ENCODE measurements around the gene KLK1.

Gene KLK1

DNA sequence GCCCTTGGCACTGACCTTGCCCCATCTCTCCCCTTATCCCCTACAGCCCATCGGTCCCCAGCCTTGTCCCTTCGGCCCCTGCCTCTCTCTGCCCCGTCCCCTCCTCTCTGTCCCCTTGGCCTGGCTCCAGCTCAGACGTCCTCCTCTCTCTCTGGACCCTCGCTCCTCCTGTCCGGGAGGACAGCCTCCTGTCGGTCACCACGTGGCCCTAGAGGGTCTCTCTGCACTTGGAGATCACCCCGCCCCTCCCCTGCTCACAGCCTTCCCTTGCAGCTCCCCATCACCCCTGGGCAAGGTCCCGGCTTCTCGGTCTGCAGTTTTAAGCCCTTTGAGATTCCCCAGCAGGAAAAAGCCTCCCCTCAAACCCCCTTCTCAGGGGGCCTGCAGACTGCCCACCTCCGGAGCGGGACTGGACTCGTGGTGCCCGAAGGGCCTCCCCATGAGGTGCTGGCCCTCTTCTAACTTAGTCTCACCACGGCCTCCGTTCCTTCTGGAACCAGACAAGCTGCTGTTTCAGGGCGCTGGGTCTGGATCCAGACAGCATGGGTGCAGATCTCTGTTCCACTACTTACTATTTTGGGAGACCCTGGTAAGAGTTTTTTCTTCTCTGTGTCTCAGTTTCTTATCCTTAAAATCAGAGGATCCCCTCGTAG lies 13.1 kb upstream of the KLK1 start:
- no peak for DNase-seq (ENCODE audit: low read depth, low spot score)

DNA sequence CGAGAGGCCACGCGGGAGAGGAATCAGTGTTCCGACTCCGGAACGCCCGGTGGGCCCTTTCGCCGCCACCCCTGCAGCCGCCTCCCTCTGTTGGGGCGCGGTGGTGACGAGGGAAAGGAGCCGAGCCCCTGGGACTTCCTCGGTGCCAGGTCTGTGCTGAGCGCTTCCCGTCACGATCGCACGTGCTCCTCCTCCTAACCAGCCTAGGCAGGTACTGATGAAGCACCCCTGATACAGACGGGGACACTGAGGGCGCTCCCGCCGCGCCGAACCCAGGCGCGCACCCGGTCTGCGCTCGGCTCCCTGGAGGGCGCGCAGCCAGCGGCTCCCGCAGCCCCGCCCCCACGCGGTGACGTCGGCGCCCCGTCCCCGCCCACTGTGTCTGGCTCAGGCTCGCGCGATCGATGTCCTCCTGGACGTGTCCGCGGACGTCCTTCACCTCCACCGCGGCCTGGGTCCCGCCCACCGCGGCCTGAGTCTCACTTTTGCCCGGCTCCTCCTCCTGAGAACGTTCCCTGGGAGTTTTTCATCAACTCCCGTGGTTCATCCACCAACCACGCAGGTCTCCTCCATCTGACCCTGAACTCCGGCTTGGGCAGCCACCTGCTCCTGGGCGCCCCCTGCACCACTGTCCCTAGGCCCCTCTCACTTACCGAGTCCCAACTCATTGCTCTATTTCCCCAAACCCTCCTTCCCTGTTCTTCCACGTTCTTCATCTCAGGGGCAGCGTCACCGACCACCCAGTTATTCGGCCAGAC lies 12.4 kb upstream of the KLK1 start:
- peak; percentile 65 for DNase-seq (ENCODE audit: low read depth, low spot score)

DNA sequence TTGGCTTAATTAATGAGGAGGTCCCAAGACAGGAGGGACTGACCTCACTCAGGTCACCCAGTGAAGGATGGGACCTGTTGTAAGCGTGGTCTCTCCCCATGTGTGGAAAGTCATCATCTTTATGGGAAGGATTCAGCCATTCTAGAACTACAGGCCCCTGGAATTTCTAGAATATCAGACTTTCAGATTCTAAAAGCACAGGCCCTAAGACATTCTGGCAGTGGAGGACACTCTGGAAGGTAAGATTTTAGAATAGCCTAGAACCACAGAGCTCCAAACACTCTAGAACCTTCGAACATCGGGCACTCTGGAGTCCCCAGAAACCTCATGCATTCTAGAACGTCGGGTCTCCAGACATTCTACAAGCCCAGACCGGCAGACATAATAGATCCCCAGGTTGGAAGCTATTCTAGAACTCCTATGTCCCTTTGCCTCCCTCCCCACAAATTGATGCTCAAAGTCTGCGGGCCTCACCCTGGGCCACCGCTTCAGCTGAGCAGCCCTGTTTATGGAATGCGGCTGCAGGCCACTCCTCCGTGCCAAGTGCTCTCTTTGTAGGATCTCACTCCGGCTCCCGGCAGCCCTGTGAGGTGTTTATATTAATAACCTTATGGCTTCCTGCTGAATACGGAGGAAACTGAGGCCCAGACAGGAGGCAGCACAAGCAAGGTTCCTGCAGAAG lies 11.7 kb upstream of the KLK1 start:
- peak; percentile 25 for DNase-seq (ENCODE audit: low read depth, low spot score)

DNA sequence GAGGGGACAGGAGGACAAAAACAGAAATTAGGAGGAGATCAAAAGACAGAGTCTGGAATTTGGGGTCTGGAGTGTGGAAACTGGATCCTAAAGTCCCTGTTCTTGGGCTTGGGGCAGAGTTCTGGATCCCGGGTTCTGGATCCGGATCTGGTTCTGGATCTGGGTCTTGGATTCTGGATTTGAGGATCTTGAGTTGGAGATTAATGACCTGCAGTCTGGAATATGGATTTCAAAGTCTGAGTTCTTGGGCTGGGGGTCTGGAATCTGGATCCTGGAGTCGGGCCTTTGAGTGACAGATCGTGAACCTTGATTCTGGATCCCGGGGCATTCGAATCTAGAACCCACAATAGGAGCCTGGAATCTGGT lies 10.2 kb upstream of the KLK1 start:
- no peak for DNase-seq (ENCODE audit: low read depth, low spot score)

DNA sequence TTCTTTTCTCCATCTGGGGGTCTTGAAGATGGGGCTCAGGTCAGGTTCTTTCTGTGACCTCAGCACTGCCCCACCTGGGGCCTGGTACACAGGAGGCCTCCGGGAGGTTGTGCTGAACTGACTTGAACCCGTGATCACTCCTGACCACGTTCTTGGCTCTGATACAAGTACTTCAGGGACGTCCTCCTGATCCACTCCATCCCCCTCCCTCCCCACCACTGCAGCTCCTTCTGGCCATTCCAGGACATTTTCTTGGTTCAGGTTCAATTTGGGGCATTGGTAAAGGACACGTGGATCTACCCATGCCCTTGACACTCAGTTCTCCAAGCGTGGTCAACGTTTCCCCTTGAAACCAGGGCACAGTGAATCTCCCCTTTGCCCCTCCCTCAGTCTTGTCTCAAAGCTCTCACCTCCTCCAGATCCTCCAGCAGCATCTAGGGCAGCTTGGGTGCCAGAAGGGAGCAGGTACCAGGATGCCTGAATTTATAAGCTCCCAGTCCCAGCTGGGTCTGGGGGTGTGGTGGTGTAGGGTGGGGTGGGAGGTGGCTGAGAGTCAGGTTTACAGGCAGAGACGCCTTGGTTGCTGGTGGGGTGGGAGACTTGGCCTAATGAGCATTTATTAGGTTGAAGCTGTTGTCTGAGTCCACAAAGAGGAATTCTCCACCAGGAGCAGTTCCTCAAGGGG lies 9.7 kb upstream of the KLK1 start, which contains the start of gene KLK15:
Gene KLK15, minus strand, starts transcription at position 458 of the 685 bp plus-strand sequence. CDS start 2,082 bp downstream, outside the sequence.
- no peak for DNase-seq (ENCODE audit: low read depth, low spot score)

DNA sequence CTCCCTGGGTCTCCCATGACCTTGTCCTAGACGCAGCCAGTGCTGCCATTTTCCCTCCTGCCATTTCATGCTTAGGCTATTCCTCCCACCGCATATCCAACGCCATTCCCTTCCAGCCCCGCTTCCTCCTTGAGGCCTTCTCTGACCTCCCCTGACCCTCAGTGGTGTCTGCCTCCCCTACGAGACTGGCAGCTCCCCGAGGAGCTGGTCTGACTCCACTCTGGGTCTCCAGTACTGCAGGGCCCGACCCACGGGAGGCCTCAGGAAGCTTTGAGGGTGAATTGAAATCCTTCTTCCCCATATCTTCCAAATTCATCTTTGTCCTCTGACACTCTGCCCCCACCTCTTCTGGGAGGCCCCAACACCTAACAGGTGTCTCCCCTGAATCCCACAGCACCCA lies 9.1 kb upstream of the KLK1 start:
- no peak for DNase-seq (ENCODE audit: low read depth, low spot score)

DNA sequence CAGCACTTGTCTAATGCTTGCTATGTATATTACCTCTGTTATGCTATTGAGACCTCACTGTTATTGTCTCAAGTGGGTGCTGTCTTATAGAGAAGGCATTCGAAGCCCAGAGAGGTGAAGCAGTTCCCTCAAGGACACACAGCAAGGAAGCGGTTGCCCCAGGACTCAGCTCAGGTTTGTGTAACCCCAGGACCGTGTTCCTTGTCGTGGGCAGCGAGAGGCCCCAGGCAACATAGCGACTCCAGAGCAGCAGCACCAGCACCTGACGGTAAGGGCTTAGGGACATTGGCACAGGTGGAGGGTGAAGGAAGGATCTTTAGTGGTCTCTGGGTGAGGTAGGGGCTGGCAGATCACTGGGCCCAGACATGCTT lies 7.4 kb upstream of the KLK1 start:
- no peak for DNase-seq (ENCODE audit: low read depth, low spot score)

DNA sequence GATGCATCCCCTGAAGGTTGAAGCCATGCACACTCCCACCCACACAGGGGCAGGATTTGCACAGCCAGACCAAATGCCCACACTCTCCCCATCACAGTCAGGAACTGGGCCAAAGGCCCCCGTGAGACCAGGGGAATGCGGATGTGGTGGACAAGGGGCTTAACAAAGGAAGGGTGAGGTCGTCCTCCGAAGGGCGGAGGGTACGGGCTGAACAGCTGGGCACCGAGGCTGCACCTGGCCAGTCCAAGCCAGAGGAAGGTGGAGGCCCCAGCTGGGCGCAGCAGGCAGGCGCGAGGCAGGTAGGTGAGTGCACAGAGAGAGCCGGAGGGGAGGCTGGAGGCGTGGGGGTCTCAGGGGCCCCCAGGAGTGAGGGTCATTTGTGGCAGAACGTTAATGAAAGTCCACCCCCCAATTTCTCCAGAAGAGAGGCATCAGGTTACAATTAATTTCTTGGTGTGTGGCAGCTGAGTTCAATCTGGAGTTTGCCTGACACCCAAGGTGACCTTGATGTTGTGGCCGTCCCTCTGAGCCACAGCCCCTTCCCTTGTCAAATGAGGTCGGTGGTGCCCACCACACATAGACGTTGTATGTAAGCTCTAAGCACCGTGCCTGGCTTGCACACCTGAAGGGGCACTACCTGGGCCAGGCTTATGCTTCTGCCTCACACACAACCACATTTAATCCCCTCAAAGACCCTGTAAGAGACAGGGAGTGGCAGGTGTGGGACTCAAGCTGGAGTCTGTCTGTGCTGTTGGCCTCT lies 6.9 kb upstream of the KLK1 start:
- DNase-seq (ENCODE audit: low read depth, low spot score), result no peak

DNA sequence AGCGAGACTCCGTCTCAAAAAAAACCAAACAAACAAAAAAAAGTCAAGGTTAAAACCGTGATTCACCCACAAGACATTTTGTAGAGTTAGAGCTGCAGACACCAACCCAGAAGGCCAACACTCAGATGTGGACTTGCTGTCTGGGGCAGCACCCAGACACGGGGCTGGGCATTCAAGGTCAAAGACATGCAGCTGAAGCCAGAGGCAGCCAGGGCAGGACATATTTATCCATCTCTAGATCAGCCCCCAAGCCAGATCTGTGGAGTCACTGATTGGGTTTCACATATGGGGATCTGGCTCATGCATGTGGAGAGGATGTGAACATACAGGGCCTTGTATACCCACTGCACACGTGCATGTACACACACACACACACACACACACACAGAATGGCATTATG lies 6.2 kb upstream of the KLK1 start:
- DNase-seq (ENCODE audit: low read depth, low spot score), result no peak

DNA sequence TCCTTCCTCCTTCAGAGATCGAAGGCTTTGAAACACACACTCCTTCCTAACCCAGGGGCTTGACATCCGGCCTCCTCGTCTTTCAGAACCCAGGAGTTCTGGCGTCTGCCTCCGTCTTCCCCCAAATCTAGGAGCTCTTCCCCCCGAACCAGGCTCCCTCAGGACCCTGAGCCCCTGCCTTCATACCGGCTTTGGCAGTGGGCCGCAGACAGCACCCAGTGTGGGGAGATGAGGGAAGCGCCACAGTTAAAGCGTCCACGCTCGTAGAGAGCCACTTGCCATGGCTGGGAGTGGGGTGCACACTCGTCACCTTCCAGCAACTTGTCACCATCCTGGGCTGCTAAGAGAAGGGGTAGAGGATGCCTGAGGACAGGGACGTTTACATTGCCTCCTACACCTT lies 3.9 kb upstream of the KLK1 start:
- DNase-seq (ENCODE audit: low read depth, low spot score), result no peak

DNA sequence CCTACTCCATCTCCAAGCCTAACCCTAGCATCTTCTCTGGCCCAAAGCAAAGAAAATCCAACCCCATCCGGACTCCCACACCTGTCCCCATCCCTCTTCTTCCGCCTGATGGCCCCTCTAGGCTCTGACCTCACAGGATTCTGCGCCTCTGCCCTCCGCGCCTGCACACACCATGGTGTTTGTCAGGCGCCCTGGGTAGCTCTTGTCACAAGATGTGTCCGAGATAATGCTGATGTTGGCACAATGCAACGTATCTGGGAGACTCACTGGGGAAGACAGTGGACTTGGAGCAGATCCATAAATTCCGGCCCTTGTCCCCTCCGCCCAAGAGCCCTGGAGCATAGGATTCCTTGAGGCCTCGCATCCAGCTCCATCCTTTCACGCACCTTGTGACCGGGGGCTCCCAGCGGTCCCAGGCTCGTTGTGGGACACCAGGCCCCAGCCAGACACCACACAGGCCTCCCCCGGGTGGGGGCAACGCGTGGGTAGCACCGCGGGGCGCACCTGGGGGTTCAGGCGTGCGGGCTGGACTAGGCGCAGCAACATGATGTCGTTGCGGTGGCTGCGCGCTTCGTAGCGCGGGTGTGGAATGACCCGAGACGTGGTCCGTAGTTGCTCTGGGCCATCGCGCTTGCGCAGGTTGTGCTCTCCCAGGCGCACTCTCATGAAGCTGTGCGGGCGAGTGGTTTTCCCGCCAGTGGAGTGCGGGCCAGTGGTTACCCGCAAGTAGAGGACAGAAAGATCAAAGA lies 3.1 kb upstream of the KLK1 start:
- DNase-seq (ENCODE audit: low read depth, low spot score), result no peak

DNA sequence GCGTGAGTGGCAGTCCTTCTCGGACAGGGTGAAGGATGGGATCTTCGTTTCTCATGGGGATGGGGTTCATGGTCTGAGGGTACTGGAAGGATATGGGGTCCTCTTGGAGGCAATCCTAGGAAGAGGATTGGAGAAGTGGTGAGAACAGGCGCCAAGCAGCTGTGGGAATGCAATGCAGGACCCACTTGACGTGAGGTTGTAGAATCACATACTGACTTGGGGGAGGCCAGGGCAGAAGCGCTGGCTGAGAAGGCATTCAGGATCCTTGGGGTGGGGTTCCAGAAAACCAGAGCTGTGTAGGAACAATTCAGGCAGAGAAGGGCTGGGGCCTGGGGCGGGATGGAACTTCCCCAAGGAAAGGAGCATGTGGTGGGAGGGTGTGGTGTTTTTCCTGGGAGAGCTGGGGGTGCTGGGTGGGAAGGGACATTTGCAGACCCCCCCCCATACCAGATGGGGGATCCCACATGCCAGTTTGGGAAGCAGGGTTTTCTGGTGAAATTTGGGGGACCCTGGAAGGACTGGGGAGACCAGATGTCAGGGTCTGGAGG lies 852 bp downstream of the KLK1 start:
- DNase-seq (ENCODE audit: low read depth, low spot score), result no peak

DNA sequence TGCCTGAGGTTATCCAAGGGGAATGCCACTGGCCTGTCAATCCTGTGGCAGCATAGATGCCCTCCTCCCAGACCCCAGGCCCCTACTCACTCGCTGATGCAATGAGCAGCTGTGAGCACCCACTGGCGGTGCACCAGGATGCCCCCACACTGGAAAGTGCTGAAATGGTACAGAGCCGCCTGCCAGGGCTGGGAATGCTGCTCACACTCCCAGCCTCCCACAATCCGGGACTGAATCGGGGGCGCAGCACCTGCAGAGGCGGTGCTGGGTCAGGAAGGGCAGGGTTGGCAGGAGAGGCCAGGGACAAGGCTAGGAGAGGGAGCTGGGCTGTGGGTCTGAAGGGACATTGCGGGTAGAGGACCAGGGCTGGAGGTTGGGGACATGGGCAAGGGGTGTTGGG lies 2.0 kb downstream of the KLK1 start:
- no peak for DNase-seq (ENCODE audit: low read depth, low spot score)

DNA sequence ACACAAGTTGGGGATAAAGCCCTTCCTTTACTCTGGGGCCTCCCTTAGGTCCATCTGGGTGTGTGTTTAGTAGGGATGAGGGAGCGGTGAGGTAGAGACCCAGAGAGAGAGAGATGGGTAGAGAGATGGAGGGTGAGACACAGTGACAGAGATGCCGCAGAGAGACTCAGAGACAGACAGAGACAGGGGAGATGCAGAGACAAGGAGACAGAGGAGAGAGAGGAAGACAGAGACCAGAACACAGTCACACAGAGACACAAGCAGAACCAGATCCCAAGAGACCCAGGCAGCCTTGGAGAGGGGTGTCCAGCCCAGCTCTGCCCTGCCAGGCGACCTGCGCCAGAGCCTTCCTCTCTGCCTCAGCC lies 2.4 kb downstream of the KLK1 start:
- DNase-seq (ENCODE audit: low read depth, low spot score), result no peak

DNA sequence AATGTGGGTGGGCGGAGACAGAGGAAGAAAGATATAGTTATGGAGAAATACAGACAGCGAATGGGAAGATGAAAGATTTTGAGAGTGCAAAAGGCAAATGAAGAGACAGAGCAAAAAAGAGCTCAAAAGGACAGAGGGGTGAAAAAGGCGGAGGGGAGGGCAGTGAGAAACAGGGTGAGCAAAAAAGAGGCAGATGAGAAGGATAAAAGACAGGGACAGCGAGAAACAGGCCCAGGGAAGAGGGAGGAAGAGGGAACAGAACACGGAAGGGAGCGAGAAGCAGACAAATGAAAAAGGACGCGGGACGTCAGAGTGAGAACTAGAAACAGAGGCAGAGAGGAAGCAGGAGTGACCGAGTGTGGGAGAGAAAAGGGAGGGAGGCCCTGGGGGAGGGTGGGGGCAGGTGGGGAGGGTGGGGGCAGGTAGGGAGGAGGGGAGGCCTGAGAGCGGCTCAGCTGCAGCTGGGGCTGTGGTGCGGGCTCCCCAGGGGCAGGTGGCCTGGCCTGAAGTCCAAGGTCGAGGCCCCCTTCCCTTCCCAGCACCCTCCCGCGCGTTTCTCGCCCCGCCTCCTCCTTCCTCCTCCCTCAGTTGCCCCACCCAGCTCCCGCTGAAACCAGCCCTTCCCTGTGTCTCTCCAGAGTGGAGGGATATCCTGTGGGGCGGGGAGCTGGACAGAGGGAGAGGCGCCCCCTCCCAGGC lies 2.9 kb downstream of the KLK1 start:
- no peak for DNase-seq (ENCODE audit: low read depth, low spot score)

DNA sequence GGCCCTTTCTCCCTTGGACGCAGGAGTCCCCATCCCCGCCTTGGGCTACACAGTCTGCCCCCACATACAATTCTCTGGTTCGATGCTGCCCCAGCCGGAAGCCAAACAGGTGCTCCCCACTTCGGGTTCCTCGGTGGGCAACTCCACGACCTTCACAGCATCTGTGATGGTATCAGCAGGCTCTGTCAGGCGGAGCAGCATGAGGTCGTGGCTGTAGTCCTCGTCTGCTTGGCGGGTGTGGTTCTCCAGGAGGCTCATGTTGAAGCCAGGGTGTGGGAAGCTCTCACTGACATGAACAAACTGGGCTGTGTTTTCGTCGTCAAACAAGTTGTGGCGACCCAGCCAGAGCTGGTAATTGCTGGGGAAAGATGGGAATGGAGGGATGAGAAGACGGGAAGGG lies 3.5 kb downstream of the KLK1 start:
- no peak for DNase-seq (ENCODE audit: low read depth, low spot score)

DNA sequence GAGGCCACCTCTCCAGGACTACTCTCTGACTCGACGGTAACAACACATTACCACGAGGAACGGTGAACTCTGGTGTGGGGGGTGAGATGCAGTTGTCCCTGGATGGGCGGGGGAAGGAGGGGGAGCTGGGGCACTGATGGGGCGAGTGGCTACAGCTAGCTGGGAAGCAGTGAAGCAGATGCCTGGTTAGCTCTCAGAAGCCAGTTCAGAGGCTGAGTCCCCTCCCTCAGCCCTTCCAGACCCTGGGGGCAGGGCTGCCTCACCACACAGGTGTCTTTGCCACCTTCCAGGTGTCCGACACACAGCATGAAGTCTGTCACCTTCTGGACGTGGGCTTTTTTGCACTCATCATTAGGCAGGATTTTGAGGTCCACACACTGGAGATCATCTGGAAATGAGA lies 4.0 kb downstream of the KLK1 start:
- no peak for DNase-seq (ENCODE audit: low read depth, low spot score)

DNA sequence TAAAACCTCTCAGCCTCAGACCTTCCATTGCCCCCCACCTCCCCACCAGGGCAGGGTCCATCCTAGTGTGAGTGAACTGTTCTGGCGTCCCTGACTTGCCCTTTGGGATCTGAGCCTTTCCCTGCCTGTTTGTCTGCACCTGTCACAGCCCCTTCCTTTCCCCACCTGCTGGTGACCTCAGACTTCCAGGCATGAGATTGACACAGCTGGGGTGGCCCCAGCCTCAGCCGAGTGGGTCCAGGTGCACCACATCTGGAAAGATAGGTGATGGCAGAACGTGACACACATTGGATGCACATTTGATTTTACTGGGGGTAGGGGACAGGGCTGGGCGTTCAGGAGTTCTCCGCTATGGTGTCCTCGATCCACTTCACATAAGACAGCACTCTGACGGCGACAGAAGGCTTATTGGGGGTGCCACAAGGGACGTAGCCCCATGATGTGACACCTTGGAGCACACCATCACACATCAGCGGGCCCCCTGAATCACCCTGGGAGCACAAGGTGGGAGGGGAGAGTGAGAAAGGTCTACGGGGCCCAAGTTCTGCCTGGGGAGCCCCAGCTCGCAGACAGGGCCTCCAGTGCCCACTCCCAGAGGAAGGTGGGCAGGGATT lies 4.6 kb downstream of the KLK1 start:
- no peak for DNase-seq (ENCODE audit: low read depth, low spot score)
